B cell (primary cell): ENCODE data around the gene SLC30A2. TPM values are rescaled to one million over a fixed set of nuclear protein-coding genes. Genes with fewer than 3 reads are reported as not detected.

Experiments
- ATAC-seq: fragments of 200-7000 bp; cut with Tn5 transposase; one replicate; pipeline ENCODE4 v1.10.0; 2021; ENCODE audit warnings: low read depth, mild to moderate bottlenecking, moderate number of reproducible peaks, moderate library complexity
- CTCF ChIA-PET: fragments of 350-600 bp; sonication (Branson Sonifier 250); formaldehyde crosslinking; loops from one replicate; lab custom pipeline; 2021; ENCODE audit warnings: antibody characterized with exemption, inconsistent platforms; lab: Charles Lee
- POLR2A ChIA-PET: fragments of 350-600 bp; sonication (Branson Sonifier 250); formaldehyde crosslinking; loops from one replicate; lab custom pipeline; 2021; ENCODE audit warnings: antibody characterized with exemption; lab: Charles Lee
- DNase-seq: peaks from one replicate; pipeline ENCODE4 v3.0.0; 2013
- H2AFZ ChIP-seq: 2 replicates; pipeline ENCODE4 v1.6.1; 2012; ENCODE audit warnings: mild to moderate bottlenecking, low read depth, low read length; ENCODE audit not compliant: insufficient read depth, poor library complexity, severe bottlenecking
- H3K27ac ChIP-seq, 2 donors: 1 replicate in 1 of 2; 2 replicates in 1 of 2; pipeline ENCODE4 v1.5.1; 2012 to 2013; ENCODE audit warnings: low read length in 2 of 2, mild to moderate bottlenecking in 2 of 2, moderate library complexity in 1 of 2
- H3K27me3 ChIP-seq, 4 experiments: fragments of 200-600 bp in 1 of 4; sonication (generic) in 1 of 4; replicated peaks in 1 of 4; 1 replicate in 2 of 4; 2 replicates in 2 of 4; pipeline versions ENCODE4 v1.6.1 to v1.7.0; 2013 to 2016; ENCODE audit warnings: low read length in 3 of 4, mild to moderate bottlenecking in 2 of 4, mixed read lengths in 1 of 4, moderate library complexity in 1 of 4; ENCODE audit not compliant: insufficient read depth in 4 of 4, control insufficient read depth in 3 of 4; ENCODE audit errors: control extremely low read depth in 1 of 4
- H3K36me3 ChIP-seq, 2 experiments: replicated peaks in 1 of 2; 1 replicate in 1 of 2; 2 replicates in 1 of 2; pipeline versions ENCODE4 v1.6.1 to v1.7.1; 2013; ENCODE audit warnings: low read length in 1 of 2; ENCODE audit not compliant: insufficient read depth in 2 of 2, control insufficient read depth in 1 of 2; ENCODE audit errors: control extremely low read depth in 1 of 2, extremely low read depth in 1 of 2
- H3K4me1 ChIP-seq, 2 donors: fragments of 200-600 bp in 1 of 2; sonication (generic) in 1 of 2; 1 replicate in 1 of 2; 2 replicates in 1 of 2; pipeline versions ENCODE4 v1.5.1 to v1.6.1; 2013 to 2017; ENCODE audit warnings: low read length in 2 of 2; ENCODE audit not compliant: control insufficient read depth in 2 of 2, insufficient read depth in 2 of 2
- H3K4me2 ChIP-seq: replicated peaks from 2 replicates; pipeline ENCODE3; 2012; ENCODE audit warnings: mild to moderate bottlenecking, low read depth, low read length; ENCODE audit not compliant: poor library complexity, severe bottlenecking
- H3K4me3 ChIP-seq, 5 experiments: fragments of 200-600 bp in 1 of 5; sonication (generic) in 1 of 5; 1 replicate in 3 of 5; 2 replicates in 2 of 5; pipeline versions ENCODE4 v1.5.1 to v1.7.0; 2011 to 2016; ENCODE audit warnings: low read length in 4 of 5, mild to moderate bottlenecking in 4 of 5, low read depth in 2 of 5, control low read depth in 1 of 5, moderate library complexity in 1 of 5; ENCODE audit not compliant: insufficient read depth in 1 of 5; ENCODE audit errors: control extremely low read depth in 1 of 5, extremely low read depth in 1 of 5
- H3K79me2 ChIP-seq: fragments of 200-600 bp; sonication (generic); one replicate; pipeline ENCODE4 v1.6.0; 2016; ENCODE audit warnings: low read length; ENCODE audit not compliant: control insufficient read depth, insufficient read depth
- H3K9ac ChIP-seq: fragments of 200-600 bp; sonication (generic); 2 replicates; pipeline ENCODE4 v1.6.1; 2017; ENCODE audit warnings: mild to moderate bottlenecking, low read length, moderate library complexity
- H3K9me3 ChIP-seq, 3 donors: one replicate each; pipeline versions ENCODE4 v1.6.1 to v1.7.1; 2013; ENCODE audit warnings: low read length in 2 of 3; ENCODE audit not compliant: control insufficient read depth in 2 of 3, insufficient read depth in 1 of 3; ENCODE audit errors: control extremely low read depth in 1 of 3
- H4K20me1 ChIP-seq: 2 replicates; pipeline ENCODE4 v1.6.0; 2012; ENCODE audit warnings: mild to moderate bottlenecking, low read length; ENCODE audit not compliant: insufficient read depth, control insufficient read depth, poor library complexity, severe bottlenecking
- H3K27ac Mint-ChIP-seq: one replicate; pipeline ENCODE4 v1.8.0; 2021; ENCODE audit warnings: mixed read lengths
- H3K27me3 Mint-ChIP-seq: one replicate; pipeline ENCODE4 v1.8.0; 2021; ENCODE audit warnings: mixed read lengths
- H3K4me1 Mint-ChIP-seq: one replicate; pipeline ENCODE4 v1.8.0; 2021; ENCODE audit warnings: mixed read lengths
- H3K4me3 Mint-ChIP-seq: one replicate; pipeline ENCODE4 v1.8.0; 2021; ENCODE audit warnings: mixed read lengths
- H3K9me3 Mint-ChIP-seq: one replicate; pipeline ENCODE4 v1.8.0; 2022; ENCODE audit warnings: mixed read lengths; ENCODE audit not compliant: insufficient read depth
- CTCF ChIP-seq: fragments of 200-600 bp; IDR thresholded peaks from one replicate; pipeline ENCODE4 v1.8.0; 2022; ENCODE audit warnings: antibody characterized with exemption, mild to moderate bottlenecking
- EZH2 ChIP-seq: IDR thresholded peaks from 2 replicates; pipeline ENCODE4 v1.6.1; 2012; ENCODE audit warnings: borderline replicate concordance, low read depth, mild to moderate bottlenecking, moderate library complexity, low read length; ENCODE audit not compliant: insufficient read depth, poor library complexity, severe bottlenecking
- whole genome bisulfite sequencing: methylation state at CpG from one replicate; pipeline ENCODE4 v1.1.5; 2013; ENCODE audit warnings: missing lambda C conversion rate; ENCODE audit not compliant: insufficient coverage; 5-methylcytosine and 5-hydroxymethylcytosine counted together
- intact Hi-C: fragments of 100-400 bp; cut with micrococcal nuclease; formaldehyde crosslinking; loops from one replicate; pipeline ENCODE4 v1.10.0; 2022
- polyA plus RNA-seq: library from polyadenylated mRNA; depleted of rRNA; stranded (reverse); fragments of >200 nt; gene quantifications from 2 replicates; pipeline ENCODE4 v1.2.3, GENCODE V29; 2012
- total RNA-seq, 2 donors: library from RNA; stranded (reverse); fragments of 120-200 nt in 1 of 2; gene quantifications; 1 replicate in 1 of 2; 2 replicates in 1 of 2; pipeline versions ENCODE4 v1.2.3 to v1.2.4, GENCODE V29; 2013 to 2022

SLC30A2 gene
- total and polyA plus RNA-seq, 2 donors (not counting 1 experiment from before 2014, with no cell fraction given) = not detected

GRCh38 chr1:26069941-26070295, 24.0 kb upstream of the SLC30A2 start:
- no peak overlapping the region for H3K27ac ChIP-seq
- Mint-ChIP-seq H3K27ac (no peak overlapping the region), H3K4me1 (no peaks in the 10 kb centered on the region), H3K27me3 (peaks cover 27% of the 10 kb centered on the region), H3K9me3 (no peaks in the 10 kb centered on the region), H3K4me3 (no peak overlapping the region)
- no peak overlapping the region for H3K4me2 ChIP-seq
- no peaks in the 10 kb centered on the region for H3K36me3 ChIP-seq
- DNase-seq = no peak
- no peak for TF ChIP-seq CTCF
- no peak for TF ChIP-seq EZH2
- H3K4me1 ChIP-seq = no peaks in the 10 kb centered on the region
- intact Hi-C loops = no loop called here
- H3K27me3 ChIP-seq = peaks cover 0 to 3% (median 0%) of the 10 kb centered on the region in 4 experiments
- no peak for ATAC-seq
- CTCF ChIA-PET = no interaction called here
- H2AFZ ChIP-seq = no peak overlapping the region
- H3K79me2 ChIP-seq = no peaks in the 10 kb centered on the region
- no peak overlapping the region for H3K9ac ChIP-seq
- WGBS = no CpG with 5 or more reads among the region's 1 CpG
- H3K4me3 ChIP-seq = no peak overlapping the region
- no peaks in the 10 kb centered on the region for H3K9me3 ChIP-seq
- POLR2A ChIA-PET = no interaction called here
- no peaks in the 10 kb centered on the region for H4K20me1 ChIP-seq

GRCh38 chr1:26067432-26067911, 21.6 kb upstream of the SLC30A2 start, which contains the start of gene TRIM63:
TSS of gene TRIM63 (minus strand) at chr1:26067630. CDS start at chr1:26067494, 136 bp downstream.
- DNase-seq (no peak), ATAC-seq (no peak)
- Histone ChIP-seq H3K36me3 (no peaks in the 10 kb centered on the region), H3K27me3 (no peaks in the 10 kb centered on the region), H3K4me1 (no peaks in the 10 kb centered on the region), H3K9ac (no peak within 1 kb of the TSS), H3K4me2 (no peak within 1 kb of the TSS), H3K27ac (no peak within 1 kb of the TSS), H3K4me3 (no peak within 1 kb of the TSS), H2AFZ (no peak within 1 kb of the TSS), H3K9me3 (no peaks in the 10 kb centered on the region), H3K79me2 (no peaks in the 10 kb centered on the region), H4K20me1 (no peaks in the 10 kb centered on the region)
- WGBS = 82% methylated on average over 9 of the region's 9 CpGs
- no peaks in the 10 kb centered on the region for H3K9me3 Mint-ChIP-seq
- intact Hi-C loops = no loop called here
- no peaks in the 10 kb centered on the region for H3K4me1 Mint-ChIP-seq
- ChIA-PET CTCF (no interaction called here), POLR2A (no interaction called here)
- H3K27me3 Mint-ChIP-seq = peaks cover 30% of the 10 kb centered on the region
- H3K4me3 Mint-ChIP-seq = no peak within 1 kb of the TSS
- H3K27ac Mint-ChIP-seq = peak within 1 kb of the TSS; percentile 16
- TF ChIP-seq CTCF (no peak), EZH2 (no peak)
